ENCODE data around the gene RAB24.
"Not testable (repeated sequence)": the region's sequence is repeated elsewhere in the genome, so short reads cannot be mapped to it uniquely, and the experiment has no call there.

The RAB24 gene

GRCh38 chr5:177269976-177270375, 33.5 kb downstream of the RAB24 start:
- Histone ChIP-seq H3K4me2 (ENCODE audit: low read length) (no peak overlapping the region), H3K9me3 (replicated peaks; ENCODE audit: low read length) (no peaks in the 10 kb centered on the region), H3K4me3 (ENCODE audit: low read length) (no peak overlapping the region), H3K36me3 (ENCODE audit: insufficient read depth, low read length) (peaks cover 70% of the 10 kb centered on the region), H3K9ac (ENCODE audit: low read depth, low read length) (no peak overlapping the region), H3K27me3 (ENCODE audit: control insufficient read depth, insufficient read depth, low read length) (no peaks in the 10 kb centered on the region), H3K4me1 (ENCODE audit: control insufficient read depth, insufficient read depth, low read length) (peaks cover 22% of the 10 kb centered on the region)

- no peak overlapping the region for H3K9ac ChIP-seq (ENCODE audit: low read depth, low read length)
- H3K9me3 ChIP-seq (replicated peaks; ENCODE audit: low read length), result no peaks in the 10 kb centered on the region
- H3K4me1 ChIP-seq (ENCODE audit: control insufficient read depth, insufficient read depth, low read length), result peaks cover 22% of the 10 kb centered on the region
- no peak overlapping the region for H3K4me2 ChIP-seq (ENCODE audit: low read length)
- peaks cover 67% of the 10 kb centered on the region for H3K36me3 ChIP-seq (ENCODE audit: insufficient read depth, low read length)
- H3K4me3 ChIP-seq (ENCODE audit: low read length), result no peak overlapping the region
- H3K27me3 ChIP-seq (ENCODE audit: control insufficient read depth, insufficient read depth, low read length), result no peaks in the 10 kb centered on the region
These were observed 34.2 kb downstream of the RAB24 start for GRCh38 chr5:177269232-177269895.

GRCh38 chr5:177265395-177265794, 38.1 kb downstream of the RAB24 start:
- Histone ChIP-seq H3K4me1 (ENCODE audit: control insufficient read depth, insufficient read depth, low read length) (peaks cover 4% of the 10 kb centered on the region), H3K9ac (ENCODE audit: low read depth, low read length) (no peak overlapping the region), H3K27me3 (ENCODE audit: control insufficient read depth, insufficient read depth, low read length) (no peaks in the 10 kb centered on the region), H3K4me2 (ENCODE audit: low read length) (no peak overlapping the region), H3K36me3 (ENCODE audit: insufficient read depth, low read length) (peaks cover 72% of the 10 kb centered on the region), H3K4me3 (ENCODE audit: low read length) (no peak overlapping the region), H3K9me3 (replicated peaks; ENCODE audit: low read length) (no peaks in the 10 kb centered on the region)

DNA sequence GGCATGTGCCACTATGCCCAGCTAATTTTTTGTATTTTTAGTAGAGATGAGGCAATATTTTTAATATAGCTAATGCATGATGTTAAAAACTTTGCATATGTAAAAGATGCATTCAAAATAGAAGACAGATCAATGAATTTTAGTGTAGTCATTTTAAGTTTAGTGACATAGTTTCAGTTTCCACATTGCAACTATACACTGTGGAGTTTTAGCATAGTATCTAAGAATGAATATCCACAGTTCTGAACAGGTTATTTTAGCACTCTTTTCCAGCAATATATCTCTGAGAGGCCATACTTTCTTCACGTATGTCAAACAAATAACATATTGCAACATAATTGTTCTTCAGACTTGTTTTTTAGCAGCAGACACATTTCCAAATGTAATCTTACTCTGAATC, 39.3 kb downstream of the RAB24 start:
- Histone ChIP-seq H3K4me1 (ENCODE audit: control insufficient read depth, insufficient read depth, low read length) (no peaks in the 10 kb centered on the region), H3K9ac (ENCODE audit: low read depth, low read length) (no peak overlapping the region), H3K4me3 (ENCODE audit: low read length) (no peak overlapping the region), H3K4me2 (ENCODE audit: low read length) (no peak overlapping the region), H3K27me3 (ENCODE audit: control insufficient read depth, insufficient read depth, low read length) (no peaks in the 10 kb centered on the region), H3K36me3 (ENCODE audit: insufficient read depth, low read length) (peaks cover 69% of the 10 kb centered on the region), H3K9me3 (replicated peaks; ENCODE audit: low read length) (no peaks in the 10 kb centered on the region)

DNA sequence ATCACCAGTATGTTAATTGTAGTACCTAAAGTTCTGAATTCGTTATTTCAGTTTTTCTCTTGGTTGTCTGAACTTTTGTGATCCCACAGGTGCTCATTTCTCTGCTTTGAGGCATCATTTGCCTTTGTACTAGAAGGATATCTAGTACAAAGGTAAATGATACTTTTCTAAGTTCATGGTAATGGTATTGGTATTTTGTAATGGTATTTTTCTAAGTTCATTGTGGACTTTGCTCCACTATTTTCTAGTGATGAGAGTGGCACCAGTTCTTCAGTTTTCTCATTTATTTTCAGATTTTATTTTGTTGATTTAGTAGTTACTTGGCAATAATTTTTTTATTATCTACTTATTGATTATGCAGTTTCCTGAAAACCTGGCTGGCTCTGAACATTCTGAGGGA, 42.0 kb downstream of the RAB24 start:
- no peaks in the 10 kb centered on the region for H3K27me3 ChIP-seq (ENCODE audit: control insufficient read depth, insufficient read depth, low read length)
- no peaks in the 10 kb centered on the region for H3K4me1 ChIP-seq (ENCODE audit: control insufficient read depth, insufficient read depth, low read length)
- H3K9ac ChIP-seq (ENCODE audit: low read depth, low read length), result no peak overlapping the region
- H3K9me3 ChIP-seq (replicated peaks; ENCODE audit: low read length), result no peaks in the 10 kb centered on the region
- H3K4me2 ChIP-seq (ENCODE audit: low read length), result no peak overlapping the region
- H3K36me3 ChIP-seq (ENCODE audit: insufficient read depth, low read length), result peaks cover 66% of the 10 kb centered on the region
- H3K4me3 ChIP-seq (ENCODE audit: low read length), result no peak overlapping the region

GRCh38 chr5:177260961-177261360, 42.6 kb downstream of the RAB24 start:
- H3K9ac ChIP-seq (ENCODE audit: low read depth, low read length), result no peak overlapping the region
- peaks cover 62% of the 10 kb centered on the region for H3K36me3 ChIP-seq (ENCODE audit: insufficient read depth, low read length)
- H3K4me2 ChIP-seq (ENCODE audit: low read length), result no peak overlapping the region
- H3K27me3 ChIP-seq (ENCODE audit: control insufficient read depth, insufficient read depth, low read length), result no peaks in the 10 kb centered on the region
- no peaks in the 10 kb centered on the region for H3K4me1 ChIP-seq (ENCODE audit: control insufficient read depth, insufficient read depth, low read length)
- H3K4me3 ChIP-seq (ENCODE audit: low read length), result no peak overlapping the region
- H3K9me3 ChIP-seq (replicated peaks; ENCODE audit: low read length), result no peaks in the 10 kb centered on the region

DNA sequence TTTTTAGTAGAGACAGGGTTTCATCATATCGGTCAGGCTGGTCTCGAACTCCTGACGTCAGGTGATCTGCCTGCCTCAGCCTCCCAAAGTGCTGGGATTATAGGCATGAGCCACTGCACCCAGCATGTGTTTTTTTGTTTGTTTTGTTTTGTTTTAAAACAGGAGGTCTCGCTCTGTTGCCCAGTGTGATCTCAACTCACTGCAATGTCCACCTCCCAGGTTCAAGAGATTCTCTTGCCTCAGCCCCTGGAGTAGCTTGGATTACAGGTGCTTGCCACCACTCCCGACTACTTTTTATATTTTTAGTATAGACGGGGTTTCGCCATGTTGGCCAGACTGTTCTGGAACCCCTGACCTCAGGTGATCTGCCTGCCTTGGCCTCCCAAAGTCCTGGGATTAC, 44.8 kb downstream of the RAB24 start:
- not testable (repeated sequence) for H3K4me1 ChIP-seq (ENCODE audit: control insufficient read depth, insufficient read depth, low read length); H3K27me3 ChIP-seq (ENCODE audit: control insufficient read depth, insufficient read depth, low read length); H3K9me3 ChIP-seq (replicated peaks; ENCODE audit: low read length); H3K4me3 ChIP-seq (ENCODE audit: low read length); H3K9ac ChIP-seq (ENCODE audit: low read depth, low read length); H3K4me2 ChIP-seq (ENCODE audit: low read length)
- H3K36me3 ChIP-seq (ENCODE audit: insufficient read depth, low read length), result peaks cover 55% of the 10 kb centered on the region

DNA sequence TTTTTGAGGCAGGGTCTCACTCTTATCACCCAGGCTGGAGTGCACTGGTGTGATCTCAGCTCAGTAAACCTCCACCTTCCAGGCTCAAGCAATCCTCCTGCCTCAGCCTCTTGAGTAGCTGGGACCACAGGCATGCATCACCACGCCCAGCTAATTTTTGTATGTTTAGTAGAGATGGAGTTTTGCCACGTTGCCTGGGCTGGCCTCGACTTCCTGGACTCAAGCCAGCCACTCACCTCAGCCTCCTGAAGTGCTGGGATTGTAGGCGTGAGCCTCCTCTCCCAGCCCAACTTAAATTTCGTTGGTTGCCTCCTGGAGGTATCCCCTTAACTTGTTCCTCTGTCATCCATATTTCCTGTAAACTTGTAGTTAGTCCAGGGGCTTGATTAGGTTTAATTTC, 47.2 kb downstream of the RAB24 start:
- no peak overlapping the region for H3K4me2 ChIP-seq (ENCODE audit: low read length)
- H3K36me3 ChIP-seq (ENCODE audit: insufficient read depth, low read length), result peaks cover 53% of the 10 kb centered on the region
- no peak overlapping the region for H3K9ac ChIP-seq (ENCODE audit: low read depth, low read length)
- H3K27me3 ChIP-seq (ENCODE audit: control insufficient read depth, insufficient read depth, low read length), result no peaks in the 10 kb centered on the region
- no peak overlapping the region for H3K4me3 ChIP-seq (ENCODE audit: low read length)
- no peaks in the 10 kb centered on the region for H3K9me3 ChIP-seq (replicated peaks; ENCODE audit: low read length)
- no peaks in the 10 kb centered on the region for H3K4me1 ChIP-seq (ENCODE audit: control insufficient read depth, insufficient read depth, low read length)

DNA sequence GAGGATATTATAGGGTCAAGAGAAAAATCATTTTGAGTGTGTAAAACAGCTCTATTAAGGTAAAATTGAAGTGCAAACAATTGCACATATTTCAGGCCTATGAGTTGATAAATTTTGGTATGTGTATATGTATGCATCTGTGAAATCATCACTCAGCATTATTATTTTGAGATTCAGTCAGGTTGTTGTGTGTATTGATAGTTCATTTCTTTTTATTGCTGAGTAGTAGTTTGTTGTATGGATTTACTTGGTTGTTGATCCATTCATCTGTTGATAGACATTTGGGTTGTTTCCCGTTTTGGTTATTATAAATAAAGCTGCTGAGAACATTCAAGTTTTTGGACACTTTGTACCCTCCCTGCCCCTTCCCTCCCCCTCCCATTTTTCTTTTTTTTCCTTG, 50.3 kb downstream of the RAB24 start:
- H3K4me2 ChIP-seq (ENCODE audit: low read length), result no peak overlapping the region
- peaks cover 48% of the 10 kb centered on the region for H3K36me3 ChIP-seq (ENCODE audit: insufficient read depth, low read length)
- no peaks in the 10 kb centered on the region for H3K27me3 ChIP-seq (ENCODE audit: control insufficient read depth, insufficient read depth, low read length)
- no peak overlapping the region for H3K9ac ChIP-seq (ENCODE audit: low read depth, low read length)
- H3K9me3 ChIP-seq (replicated peaks; ENCODE audit: low read length), result no peaks in the 10 kb centered on the region
- no peaks in the 10 kb centered on the region for H3K4me1 ChIP-seq (ENCODE audit: control insufficient read depth, insufficient read depth, low read length)
- H3K4me3 ChIP-seq (ENCODE audit: low read length), result no peak overlapping the region

All from skeletal muscle satellite cell (primary cell).